HG03442 (cell line): ENCODE results near the gene DAPK2.
A peak's percentile ranks its signal among the peaks of the same experiment; 100 is the strongest.

Experiments
- ATAC-seq: cut with Tn5 transposase; IDR thresholded peaks from one replicate; pipeline ENCODE4 v1.9.1; 2021; ENCODE audit warnings: mild to moderate bottlenecking, moderate library complexity; ENCODE audit not compliant: unreplicated experiment

The DAPK2 gene

DNA sequence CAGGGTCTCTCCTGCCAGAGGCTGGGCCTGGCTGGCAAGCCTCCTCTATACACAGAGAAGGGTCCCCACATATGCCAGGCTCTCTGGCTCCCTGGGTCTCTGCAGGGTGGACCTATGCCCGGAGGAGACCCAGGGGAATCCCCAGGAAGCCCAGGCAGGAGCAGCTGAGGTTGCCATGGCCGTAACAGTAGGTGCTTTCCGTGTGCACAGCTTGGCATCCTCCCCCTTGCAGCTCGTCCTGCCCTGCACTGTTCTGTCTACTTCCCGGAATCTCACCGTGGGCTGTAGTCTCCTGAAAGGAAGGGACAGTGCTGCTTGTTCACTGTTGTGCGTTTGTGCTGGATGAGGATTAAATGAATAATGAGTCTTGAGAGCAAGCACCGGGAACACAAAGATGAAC lies 47.8 kb downstream of the DAPK2 start:
- ATAC-seq, result no peak

DNA sequence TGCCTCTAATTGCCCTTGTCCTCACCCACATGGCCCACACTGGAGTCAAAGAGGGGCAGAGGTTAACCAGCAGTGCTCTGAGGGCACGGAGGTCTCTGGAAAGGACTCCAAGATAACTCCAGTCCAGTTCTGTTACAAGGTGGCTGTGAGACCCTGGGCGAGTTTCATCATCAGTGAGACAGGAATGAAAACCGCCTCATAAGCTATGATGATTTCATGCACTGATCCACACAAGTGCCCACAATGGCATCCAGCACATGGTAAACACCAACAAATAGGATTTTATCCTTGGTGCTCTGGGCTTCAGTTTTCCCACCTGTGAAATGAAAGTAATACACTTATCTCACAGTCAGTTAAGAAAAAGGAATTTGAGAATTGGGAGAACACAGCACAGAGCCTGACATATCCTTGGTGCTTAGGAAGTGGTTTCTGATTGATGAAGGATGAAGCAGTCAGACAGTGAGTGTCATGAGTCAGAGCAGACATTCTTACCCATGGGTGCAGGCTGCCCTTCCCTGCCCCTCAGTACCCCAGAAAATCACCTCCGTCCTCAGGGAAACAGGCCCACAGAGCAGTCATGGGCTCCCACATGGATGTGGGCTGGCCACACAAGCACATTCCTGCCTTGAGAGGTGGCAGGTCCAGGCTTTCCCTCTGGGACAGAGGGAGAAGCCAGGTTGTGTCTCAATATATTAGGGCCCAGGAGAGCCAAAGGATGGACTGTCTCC lies 48.4 kb downstream of the DAPK2 start:
- no peak for ATAC-seq

DNA sequence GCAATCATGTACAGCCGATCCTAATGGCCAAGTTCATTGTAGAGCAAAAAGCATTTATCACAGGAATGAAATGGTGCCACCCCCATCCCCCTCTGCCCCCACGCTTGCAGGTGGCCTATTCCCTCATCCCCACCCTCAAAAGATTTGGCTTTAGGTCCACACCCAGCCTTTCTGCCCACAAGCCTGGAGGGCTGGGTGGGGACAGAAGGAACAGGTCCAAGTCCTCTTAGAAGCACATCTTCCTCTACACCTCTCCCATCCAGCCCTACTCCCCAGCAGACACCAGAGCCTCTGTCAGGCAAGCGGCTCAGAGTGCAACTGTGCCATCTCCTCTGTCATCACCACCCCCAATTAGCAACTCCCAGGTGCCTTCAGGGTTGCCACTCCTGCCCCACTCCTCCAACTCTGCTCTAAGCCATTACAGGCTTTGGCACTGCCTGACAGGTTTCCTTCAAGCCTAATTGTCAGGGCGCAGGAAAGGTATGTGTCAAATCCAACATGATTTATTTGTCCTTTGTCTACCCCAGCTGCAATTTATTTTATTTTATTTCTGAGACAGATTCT lies 49.4 kb downstream of the DAPK2 start:
- no peak for ATAC-seq

DNA sequence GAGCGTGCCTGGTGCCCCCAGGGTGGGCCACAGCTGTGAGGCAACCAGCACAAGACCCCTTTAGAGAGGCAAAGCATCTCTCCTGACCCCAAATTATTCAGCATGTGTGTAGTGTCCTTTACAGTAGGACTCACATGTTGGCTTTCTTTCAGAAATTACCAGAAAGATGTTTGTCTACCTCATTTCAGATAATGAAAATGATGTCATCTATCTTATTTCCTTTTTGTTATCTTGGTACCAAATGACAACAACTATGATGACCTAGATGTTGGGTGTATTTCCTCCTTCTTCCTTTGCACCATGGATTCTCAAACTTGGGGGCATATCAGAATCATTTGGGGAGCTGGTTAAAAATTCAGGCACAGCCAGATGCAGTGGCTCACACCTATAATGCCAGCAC lies 50.5 kb downstream of the DAPK2 start:
- no peak for ATAC-seq

GRCh38 chr15:63994073-63994600 lies 52.1 kb downstream of the DAPK2 start:
- ATAC-seq, result no peak

DNA sequence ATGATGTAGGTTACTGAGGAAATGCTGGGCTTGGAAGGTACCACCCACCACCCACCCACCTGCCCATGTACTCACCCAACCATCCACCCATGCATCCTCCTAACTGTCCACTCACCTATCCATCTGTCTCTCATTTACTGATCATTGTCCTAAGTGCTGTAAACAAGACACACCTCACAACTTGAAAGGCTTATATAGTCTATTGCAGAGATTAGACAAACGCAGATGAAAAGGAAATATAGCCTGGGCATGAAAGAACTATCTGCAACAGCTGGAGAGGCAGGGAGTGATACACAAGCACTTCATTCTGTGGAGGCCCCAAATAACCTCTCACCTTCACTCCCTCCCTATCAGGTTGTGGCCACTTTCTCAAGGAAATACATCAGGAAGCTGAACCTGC lies 54.0 kb downstream of the DAPK2 start:
- no peak for ATAC-seq

DNA sequence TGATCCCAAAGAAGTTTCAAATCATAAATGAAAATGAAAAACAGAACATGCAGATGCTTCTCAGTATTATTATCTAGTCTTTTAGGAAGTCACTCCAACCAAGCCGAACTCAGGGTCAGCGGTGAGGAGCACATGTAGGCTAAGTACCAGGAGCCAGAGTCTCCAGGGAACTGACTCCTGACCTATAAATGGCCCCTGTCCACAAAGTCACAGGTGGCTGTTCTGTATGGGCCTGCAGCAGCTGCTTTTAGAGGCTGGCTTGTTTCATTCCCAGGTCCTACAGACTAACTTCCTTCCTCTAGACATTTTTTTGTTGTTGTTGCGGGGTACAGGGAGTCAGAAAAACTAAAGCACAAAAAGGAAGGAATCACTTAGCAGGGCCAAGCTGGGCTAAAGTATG lies 54.6 kb downstream of the DAPK2 start:
- ATAC-seq, result no peak

- no peak for ATAC-seq
Observed at GRCh38 chr15:63990454-63990853, 55.8 kb downstream of the DAPK2 start.

DNA sequence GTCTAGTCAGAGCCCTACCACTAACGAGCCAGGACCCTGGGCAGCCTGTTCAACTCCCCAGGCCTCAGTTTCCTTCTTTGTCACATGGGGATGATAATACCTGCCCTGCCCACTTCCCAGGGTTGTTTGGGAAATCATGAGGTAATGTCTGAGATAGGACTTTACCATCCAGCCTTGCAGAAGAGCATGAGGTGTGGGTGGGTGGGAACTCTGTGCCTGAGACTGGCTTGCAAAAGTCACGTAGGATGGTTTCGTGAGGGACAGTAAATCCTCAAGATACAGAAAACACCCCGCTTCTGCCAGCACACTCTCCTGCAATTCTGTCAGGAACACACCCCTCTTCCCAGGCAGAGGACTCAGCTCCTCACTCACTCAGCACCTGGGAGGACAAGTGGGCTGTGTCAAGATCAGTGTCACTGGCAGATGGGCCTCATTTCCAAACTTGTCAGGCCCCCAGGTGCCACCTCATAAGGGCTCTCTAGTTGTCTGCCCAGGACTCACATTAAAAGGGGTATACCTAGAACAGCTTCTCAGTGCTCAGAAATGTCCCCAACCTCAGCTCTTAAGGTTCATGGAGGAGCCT lies 58.4 kb downstream of the DAPK2 start:
- ATAC-seq, result no peak

DNA sequence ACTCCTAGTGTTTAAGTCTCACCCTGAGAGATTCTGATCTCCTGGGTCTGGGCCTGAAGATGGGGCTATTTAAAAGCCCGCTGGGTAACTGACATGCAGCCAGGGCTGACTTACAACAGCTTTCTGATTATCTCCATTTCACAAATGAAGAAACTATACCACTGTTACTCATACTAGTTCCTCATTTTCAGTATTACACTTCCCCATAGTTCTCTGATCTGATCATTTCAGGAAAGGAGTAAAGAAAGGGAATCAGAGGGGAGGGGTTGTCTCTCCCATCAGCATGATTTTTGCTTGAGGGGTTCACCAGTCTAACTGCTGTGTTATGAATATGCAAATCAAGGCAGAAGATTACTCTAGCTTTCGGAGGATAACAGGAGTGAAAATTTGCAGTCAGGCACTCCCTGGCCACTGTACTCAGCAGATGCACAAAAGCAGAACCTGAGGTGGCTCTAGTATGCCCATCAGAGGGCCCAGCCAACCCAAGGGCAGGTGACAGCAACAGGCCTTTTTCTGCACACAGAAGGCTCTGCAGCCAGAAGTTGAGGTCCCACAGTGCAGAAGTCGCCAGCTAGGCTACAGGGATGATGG lies 59.4 kb downstream of the DAPK2 start:
- peak; percentile 67 for ATAC-seq

DNA sequence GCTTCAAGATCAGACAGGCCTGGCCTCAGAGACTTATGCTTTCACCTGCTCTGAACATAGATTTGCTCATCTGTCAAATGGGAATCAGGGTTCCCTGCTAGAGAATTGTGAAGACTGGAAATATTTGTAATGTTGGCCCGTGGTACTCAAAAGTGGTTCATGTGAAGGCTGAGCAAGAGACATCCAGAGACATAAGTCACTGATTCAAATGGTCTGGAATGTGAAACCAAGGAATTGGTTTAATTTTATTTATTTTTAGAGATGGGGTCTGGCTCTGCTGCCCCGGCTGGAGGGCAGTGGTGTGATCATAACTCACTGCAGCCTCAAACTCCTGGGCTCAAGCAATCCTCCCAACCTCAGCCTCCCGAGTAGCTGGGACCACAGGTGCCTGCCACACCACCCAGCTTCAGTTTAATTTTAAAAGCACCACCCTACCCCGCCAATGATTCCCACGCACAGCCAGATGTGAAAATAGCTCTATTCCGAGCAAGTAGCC lies 60.1 kb downstream of the DAPK2 start:
- peak; percentile 8 for ATAC-seq

DNA sequence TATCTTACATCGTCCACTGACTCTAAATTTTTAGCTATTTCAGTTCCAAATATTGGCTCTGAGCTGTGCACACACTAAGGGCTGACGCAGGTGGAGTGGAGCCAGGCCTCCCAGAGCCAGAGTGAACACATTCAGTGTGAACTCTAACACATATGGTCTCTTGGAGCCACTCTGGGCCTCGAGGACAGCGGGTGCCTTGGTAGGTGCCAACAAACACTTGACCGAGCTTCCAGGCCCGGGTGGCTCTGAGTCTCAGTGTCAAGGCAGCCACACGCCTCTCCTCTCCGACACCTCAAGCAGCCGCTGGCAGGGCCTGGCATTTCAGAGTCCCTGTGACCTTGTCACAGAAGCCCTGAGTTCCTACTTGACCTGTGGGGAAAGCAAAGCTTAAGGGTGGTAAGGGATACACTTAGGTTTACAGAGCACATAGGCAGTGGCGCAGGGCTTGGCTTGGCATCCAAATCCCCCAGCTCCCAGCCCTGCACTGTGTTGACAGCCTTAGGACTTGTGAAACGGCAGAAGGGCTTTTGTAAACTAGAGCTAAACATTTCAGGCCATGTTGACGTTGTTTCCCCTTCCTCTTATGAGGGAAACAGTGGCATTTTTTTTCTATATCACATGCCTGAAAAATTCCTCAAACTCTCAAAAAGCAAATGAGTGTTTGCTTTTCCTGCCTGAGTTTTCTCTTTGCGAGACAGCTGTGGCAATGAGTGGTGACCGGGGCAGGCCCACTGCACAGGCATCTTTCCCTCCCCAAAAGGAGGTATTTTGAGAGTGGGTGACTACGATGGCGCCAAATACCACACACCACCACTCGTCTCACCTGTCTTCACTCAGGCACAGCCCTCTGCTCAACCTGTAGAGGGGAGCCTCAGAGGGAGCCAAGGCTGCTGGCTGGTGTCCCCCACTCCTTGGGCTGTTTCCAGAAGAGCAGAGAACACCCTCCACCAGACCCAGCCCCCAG lies 60.8 kb downstream of the DAPK2 start:
- ATAC-seq, result no peak

DNA sequence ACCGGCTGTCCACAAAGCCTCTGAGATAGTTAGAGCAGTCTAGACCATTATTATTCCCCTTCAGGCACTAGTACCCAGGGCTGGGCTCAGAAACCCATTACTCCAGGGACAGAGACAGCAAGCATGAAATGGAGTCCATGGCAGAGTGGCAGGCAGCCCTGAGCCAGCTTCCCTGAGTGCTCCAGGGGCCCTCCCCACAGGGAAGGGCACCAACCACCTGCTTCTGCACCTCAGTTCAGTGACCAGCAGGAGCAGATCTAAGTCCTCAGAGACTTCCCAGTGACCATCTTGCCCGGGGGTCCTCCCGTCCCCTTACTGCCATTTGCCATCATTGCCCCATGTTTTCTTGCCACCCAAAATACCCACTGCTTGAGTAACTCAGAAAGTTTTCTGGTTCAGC lies 62.0 kb downstream of the DAPK2 start:
- ATAC-seq, result no peak

- ATAC-seq, result no peak
Observed at GRCh38 chr15:63983061-63983711, 63.1 kb downstream of the DAPK2 start.

- no peak for ATAC-seq
Observed at GRCh38 chr15:63982381-63982854, 63.9 kb downstream of the DAPK2 start.

DNA sequence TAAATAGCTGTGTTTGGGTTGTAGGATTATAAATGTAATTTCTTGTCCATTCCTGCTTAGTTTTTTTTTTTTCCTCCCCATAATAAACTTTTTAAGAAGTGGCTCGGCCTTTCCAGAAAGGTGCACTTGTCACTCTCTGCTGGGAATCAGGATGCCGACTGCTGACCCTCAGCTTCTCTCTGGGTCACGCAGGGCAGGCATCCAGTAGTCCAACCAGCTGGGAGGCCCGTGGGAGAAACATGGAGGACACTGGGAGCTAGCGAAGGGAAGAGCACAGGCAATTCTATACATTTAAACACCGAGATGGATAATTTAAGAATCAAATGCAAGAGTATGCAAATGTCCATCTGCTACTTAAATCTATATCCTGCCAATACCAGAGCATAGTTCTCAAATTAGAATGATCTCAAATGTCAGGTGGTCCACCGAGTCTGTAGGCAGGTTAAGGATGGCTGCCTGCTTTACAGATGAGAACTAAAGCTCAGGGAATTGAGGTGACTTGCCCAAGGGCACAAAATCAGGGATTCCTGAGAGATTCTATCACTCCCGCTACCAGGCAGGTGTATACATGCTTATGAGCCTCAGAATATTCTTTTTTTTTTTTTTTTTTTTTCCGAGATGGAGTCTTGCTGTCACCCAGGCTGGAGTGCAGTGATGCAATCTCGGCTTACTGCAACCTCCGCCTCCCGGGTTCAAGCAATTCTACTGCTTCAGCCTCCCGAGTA lies 64.5 kb downstream of the DAPK2 start:
- no peak for ATAC-seq

DNA sequence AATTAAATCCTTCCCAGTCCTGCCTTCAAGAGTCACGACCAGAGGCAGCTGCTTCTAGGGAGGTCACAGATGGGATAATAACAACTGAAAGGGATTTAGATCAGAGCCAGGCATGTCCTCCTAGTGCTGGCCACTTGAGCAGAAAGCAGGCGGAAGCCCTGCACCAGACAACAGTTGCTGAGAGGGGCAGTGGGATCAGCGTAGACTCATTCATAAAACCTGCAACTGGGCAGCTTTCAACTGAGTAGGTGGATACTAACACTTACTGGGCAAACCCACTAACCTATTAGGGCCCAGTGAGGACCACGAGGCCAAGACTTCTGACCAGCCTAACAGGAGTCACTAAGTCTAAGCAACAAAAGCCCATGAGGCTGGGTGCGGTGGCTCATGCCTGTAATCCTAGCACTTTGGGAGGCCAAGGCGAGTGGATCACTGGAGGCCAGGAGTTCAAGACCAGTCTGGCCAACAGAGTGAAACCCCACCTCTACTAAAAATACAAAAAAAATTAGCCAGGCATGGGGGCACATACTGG lies 67.0 kb downstream of the DAPK2 start:
- no peak for ATAC-seq

- no peak for ATAC-seq
Observed at GRCh38 chr15:63978511-63979261, 67.6 kb downstream of the DAPK2 start.
